ENCODE data around the gene ACSF2. TPM values are rescaled to one million over a fixed set of nuclear protein-coding genes. Genes with fewer than 3 reads are reported as not detected.

ACSF2 gene
- total and polyA plus RNA-seq, 2 of the 13 experiments (the other 11 are each of a cell fraction or from before 2014, with no cell fraction given) = 87.3 to 109 TPM

DNA sequence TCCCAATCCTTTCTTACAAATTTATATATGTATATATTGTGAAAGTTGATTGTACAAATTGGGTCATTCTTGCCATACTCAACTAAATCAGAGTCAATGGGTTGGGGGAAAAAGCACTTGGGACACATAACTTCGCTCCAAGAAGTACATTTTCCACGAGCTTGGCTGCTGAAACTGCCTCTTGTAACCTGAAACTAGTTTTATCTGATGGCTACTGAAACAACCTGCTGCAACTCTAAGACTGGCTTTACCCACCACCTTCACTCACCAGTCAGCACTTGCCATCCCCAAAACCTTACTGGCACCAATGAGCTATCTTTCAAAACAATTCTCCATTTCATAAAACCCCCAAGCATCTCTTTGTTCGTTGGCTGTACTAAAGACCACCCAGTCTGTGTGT lies 67.7 kb downstream of the ACSF2 start:
- Histone ChIP-seq H3K36me3 (replicated peaks in 1 of 2; ENCODE audit: control insufficient read depth in 1 of 2, insufficient read depth in 2 of 2, low read length in 2 of 2) (no peaks in the 10 kb centered on the region), H4K20me1 (ENCODE audit: insufficient read depth, low read length) (no peaks in the 10 kb centered on the region), H2AFZ (ENCODE audit: low read length) (no peak overlapping the region), H3K4me1 (ENCODE audit: insufficient read depth, low read length) (no peaks in the 10 kb centered on the region), H3K4me2 (ENCODE audit: low read depth, low read length) (no peak overlapping the region), H3K27me3 (ENCODE audit: control insufficient read depth in 1 of 2, insufficient read depth in 2 of 2, low read length in 2 of 2) (no peaks in the 10 kb centered on the region; a peak in 1 of 5 replicates), H3K9me3 (ENCODE audit: low read length) (no peaks in the 10 kb centered on the region), H3K79me2 (ENCODE audit: insufficient read depth, low read length) (no peaks in the 10 kb centered on the region), H3K9ac (ENCODE audit: insufficient read depth, low read depth, low read length) (no peak overlapping the region), H3K4me3 (replicated peaks in 1 of 3; ENCODE audit: insufficient read depth in 1 of 3, low read depth in 2 of 3, low read length in 3 of 3) (no peak overlapping the region), H3K27ac (ENCODE audit: extremely low read length, insufficient read depth, low read length) (no peak overlapping the region)
- 23% methylated on average over 3 of the region's 3 CpGs for WGBS (ENCODE audit: low lambda C conversion rate)
- intact Hi-C loops (cut with micrococcal nuclease; ENCODE audit: unreplicated experiment) = no loop called here
- ChIA-PET POLR2A (no interaction called here), CTCF (ENCODE audit: low intra/inter-chr PET ratio, low total read pairs) (no interaction called here)
- in situ Hi-C loops (cut with HindIII; ENCODE audit: extremely low pct_ligation_motif_present, low pct_unique_long_range_greater_than_20kb) = no loop called here
- DNase-seq (ENCODE audit: low spot score) (no peak), ATAC-seq (no peak), FAIRE-seq (no peak)
- BruUV-seq (replicated peaks) = no TSS peak
- TF ChIP-seq ZFAT (CRISPR knock-in tag; conservative IDR thresholded peaks at IDR 0.05) = peak; percentile 97
- no peak for TF ChIP-seq ZNF333 (CRISPR knock-in tag; IDR thresholded peaks at IDR 0.05; ENCODE audit: borderline replicate concordance)

DNA sequence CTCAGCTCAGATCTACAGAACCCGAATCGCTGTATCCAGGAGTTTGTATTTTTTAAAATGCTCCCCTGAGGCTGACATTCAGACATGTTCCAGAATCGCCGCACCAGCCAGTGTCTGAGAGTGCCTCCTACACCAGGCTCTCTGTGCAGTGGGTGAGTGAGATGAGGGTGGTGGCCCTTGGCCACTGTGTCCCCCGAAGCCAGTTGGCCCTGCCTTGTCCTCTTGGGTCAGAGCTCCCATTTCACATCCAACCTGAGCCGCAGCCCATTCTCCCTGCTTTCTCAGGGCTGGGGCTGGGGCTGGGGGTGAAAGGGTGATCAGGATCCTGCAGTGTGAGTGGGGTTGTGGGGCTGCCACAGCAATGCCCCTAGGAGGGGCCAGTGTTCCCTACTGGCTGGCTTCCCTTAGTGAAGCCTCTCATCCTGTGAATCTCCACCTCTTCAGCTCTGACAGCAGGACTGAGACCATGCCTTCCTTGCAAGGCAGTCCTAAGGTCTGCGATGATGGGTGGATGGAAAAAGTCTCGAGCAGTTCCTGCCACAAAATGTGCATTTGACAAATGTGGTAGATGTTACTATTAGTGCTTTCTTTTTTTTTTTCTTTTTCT lies 69.3 kb downstream of the ACSF2 start:
- no peaks in the 10 kb centered on the region; a peak in 1 of 5 replicates for H3K27me3 ChIP-seq (ENCODE audit: control insufficient read depth in 1 of 2, insufficient read depth in 2 of 2, low read length in 2 of 2)
- H3K79me2 ChIP-seq (ENCODE audit: insufficient read depth, low read length) = no peaks in the 10 kb centered on the region
- ATAC-seq (peak; percentile 65), DNase-seq (ENCODE audit: low spot score) (no peak), FAIRE-seq (no peak)
- H3K4me2 ChIP-seq (ENCODE audit: low read depth, low read length) = no peak overlapping the region
- TF ChIP-seq POLR2AphosphoS2 (IDR thresholded peaks at IDR 0.05; ENCODE audit: low read depth, low read length) (no peak), MAZ (IDR thresholded peaks at IDR 0.05; ENCODE audit: borderline replicate concordance, low read depth, low read length) (0 out of 2 replicates have a peak, but pooled peaks have one; percentile 20), MAZ (CRISPR knock-in tag; IDR thresholded peaks at IDR 0.05; ENCODE audit: low read depth) (no peak), ZNF773 (CRISPR knock-in tag; IDR thresholded peaks at IDR 0.05; ENCODE audit: borderline replicate concordance) (no peak)
- in situ Hi-C loops (cut with HindIII; ENCODE audit: extremely low pct_ligation_motif_present, low pct_unique_long_range_greater_than_20kb) = no loop called here
- intact Hi-C loops (cut with micrococcal nuclease; ENCODE audit: unreplicated experiment) = no loop called here
- no peak overlapping the region for H3K9ac ChIP-seq (ENCODE audit: insufficient read depth, low read depth, low read length)
- no TSS peak for BruUV-seq (replicated peaks)
- H2AFZ ChIP-seq (ENCODE audit: low read length) = no peak overlapping the region
- H3K36me3 ChIP-seq (replicated peaks in 1 of 2; ENCODE audit: control insufficient read depth in 1 of 2, insufficient read depth in 2 of 2, low read length in 2 of 2) = no peaks in the 10 kb centered on the region
- no peak overlapping the region for H3K4me3 ChIP-seq (replicated peaks in 1 of 3; ENCODE audit: insufficient read depth in 1 of 3, low read depth in 2 of 3, low read length in 3 of 3)
- 61% methylated on average over 8 of the region's 8 CpGs for WGBS (ENCODE audit: low lambda C conversion rate)
- ChIA-PET POLR2A (interaction anchor here (0.7 kb wide), 1 partner anchor 368 kb away, joined by 3 read pairs; no protein-coding TSS in a partner anchor), CTCF (ENCODE audit: low intra/inter-chr PET ratio, low total read pairs) (no interaction called here)
- no peaks in the 10 kb centered on the region for H3K4me1 ChIP-seq (ENCODE audit: insufficient read depth, low read length)
- no peaks in the 10 kb centered on the region for H3K9me3 ChIP-seq (ENCODE audit: low read length)
- no peak overlapping the region for H3K27ac ChIP-seq (ENCODE audit: extremely low read length, insufficient read depth, low read length)
- H4K20me1 ChIP-seq (ENCODE audit: insufficient read depth, low read length) = no peaks in the 10 kb centered on the region

All from HepG2 (cell line).